HepG2 (cell line): ENCODE measurements around the gene TFPI. TPM values are rescaled to one million over a fixed set of nuclear protein-coding genes. Genes with fewer than 3 reads are reported as not detected.

Experiments used
- CBX5 ChIP-seq: sonication (generic); formaldehyde crosslinking; IDR thresholded peaks from 2 replicates; pipeline ENCODE4 v1.4.0; 2020; ENCODE audit warnings: missing genetic modification reagents, borderline replicate concordance
- DNMT1 ChIP-seq: sonication (generic); formaldehyde crosslinking; IDR thresholded peaks from 2 replicates; pipeline ENCODE4 v1.5.1; 2020; ENCODE audit warnings: mild to moderate bottlenecking, missing genetic modification reagents
- TFDP2 ChIP-seq: sonication (generic); formaldehyde crosslinking; IDR thresholded peaks from 2 replicates; pipeline ENCODE4 v1.4.0; 2020; ENCODE audit warnings: missing genetic modification reagents
- ZBTB25 ChIP-seq: IDR thresholded peaks from 2 replicates; pipeline ENCODE4 v1.6.1; 2018; ENCODE audit warnings: missing genetic modification reagents
- ZNF512 ChIP-seq: sonication (generic); formaldehyde crosslinking; IDR thresholded peaks from 2 replicates; pipeline ENCODE4 v1.4.0; 2020; ENCODE audit warnings: mild to moderate bottlenecking, missing genetic modification reagents
- polyA plus RNA-seq, 8 experiments: library from polyadenylated mRNA; depleted of rRNA in 3 of 8; stranded (reverse) in 7 of 8; unstranded in 1 of 8; fragments of >200 nt; fragmentation: Illumina TruSeq in 4 of 8; extraction: Trizol in 4 of 8; gene quantifications; 2 replicates each; pipeline versions ENCODE4 v1.2.1 to v1.2.3, GENCODE V29; 2011 to 2016; ENCODE audit warnings: low read depth in 4 of 8, missing spikeins in 1 of 8, mixed read lengths in 1 of 8; ENCODE audit not compliant: insufficient read depth in 1 of 8
- total RNA-seq, 5 experiments: library from RNA; depleted of rRNA; stranded (reverse); fragments of >200 nt; fragmentation: Illumina TruSeq; extraction: Trizol; gene quantifications; 2 replicates each; pipeline ENCODE4 v1.2.3, GENCODE V29; 2016; ENCODE audit warnings: low read depth in 1 of 5
- TF ChIP-seq, protein P1 (sequence below): sonication (generic); formaldehyde crosslinking; IDR thresholded peaks from 2 replicates; pipeline ENCODE4 v1.9.0; 2022; ENCODE audit warnings: low read depth, missing genetic modification reagents
- TF ChIP-seq, protein P2 (sequence below): sonication (generic); formaldehyde crosslinking; IDR thresholded peaks from 2 replicates; pipeline ENCODE4 v1.4.0; 2020; ENCODE audit warnings: missing genetic modification reagents
- TF ChIP-seq, protein P3 (sequence below): sonication (generic); formaldehyde crosslinking; IDR thresholded peaks from 2 replicates; pipeline ENCODE4 v1.8.0; 2022; ENCODE audit warnings: mild to moderate bottlenecking, missing genetic modification reagents, borderline replicate concordance
- TF ChIP-seq, protein P4 (sequence below): sonication (generic); formaldehyde crosslinking; conservative IDR thresholded peaks from 2 replicates; pipeline ENCODE4 v1.4.0; 2020; ENCODE audit warnings: missing genetic modification reagents

TFPI gene
- total and polyA plus RNA-seq, 2 of the 13 experiments (the other 11 are each of a cell fraction or from before 2014, with no cell fraction given) = 301 to 436 TPM

DNA sequence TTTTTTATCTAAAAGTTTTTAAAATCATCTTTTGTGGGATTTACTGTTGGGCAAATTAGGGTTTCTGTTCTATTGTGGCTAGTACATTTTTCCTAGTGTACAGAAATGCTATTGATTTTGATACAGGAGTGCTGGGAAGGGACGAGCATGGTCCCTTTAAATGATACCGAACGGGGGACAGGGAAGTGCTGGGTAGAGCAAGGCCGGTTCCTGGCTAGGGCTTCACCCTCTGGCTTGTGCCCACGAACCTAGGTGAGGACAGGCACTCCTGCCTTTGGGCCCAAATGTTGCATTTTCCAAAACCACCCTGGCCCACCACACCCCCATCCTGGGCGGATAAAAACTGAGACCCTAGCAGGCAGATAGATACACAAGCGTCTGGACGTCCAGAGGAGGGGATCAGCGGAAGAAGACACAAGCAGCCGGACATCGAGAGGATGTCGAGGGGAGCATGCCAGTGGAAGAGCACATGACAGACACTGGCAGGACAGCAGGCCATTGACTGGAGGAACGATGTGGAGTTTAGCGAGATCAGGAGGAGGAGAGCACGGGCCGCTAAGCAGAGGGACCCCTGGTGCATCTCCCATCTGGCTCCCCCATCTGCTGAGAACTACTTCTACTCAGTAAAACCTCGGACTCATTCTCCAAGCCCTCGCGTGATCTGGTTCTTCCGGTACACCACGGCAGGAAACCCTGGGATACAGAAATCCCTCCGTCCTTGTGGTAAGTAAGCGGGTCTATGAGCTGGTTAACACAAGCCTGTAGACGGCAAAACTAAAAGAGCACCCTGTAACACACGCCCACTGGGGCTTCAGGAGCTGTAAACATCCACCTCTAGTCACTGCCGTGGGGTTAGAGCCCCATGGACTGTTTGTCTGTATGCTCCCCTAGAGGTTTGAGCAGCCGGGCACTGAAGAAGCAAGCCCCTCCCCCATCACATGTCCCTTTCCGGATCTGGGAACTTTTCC, 92.7 kb downstream of the TFPI start (continued):
- TF ChIP-seq, protein P1, sequence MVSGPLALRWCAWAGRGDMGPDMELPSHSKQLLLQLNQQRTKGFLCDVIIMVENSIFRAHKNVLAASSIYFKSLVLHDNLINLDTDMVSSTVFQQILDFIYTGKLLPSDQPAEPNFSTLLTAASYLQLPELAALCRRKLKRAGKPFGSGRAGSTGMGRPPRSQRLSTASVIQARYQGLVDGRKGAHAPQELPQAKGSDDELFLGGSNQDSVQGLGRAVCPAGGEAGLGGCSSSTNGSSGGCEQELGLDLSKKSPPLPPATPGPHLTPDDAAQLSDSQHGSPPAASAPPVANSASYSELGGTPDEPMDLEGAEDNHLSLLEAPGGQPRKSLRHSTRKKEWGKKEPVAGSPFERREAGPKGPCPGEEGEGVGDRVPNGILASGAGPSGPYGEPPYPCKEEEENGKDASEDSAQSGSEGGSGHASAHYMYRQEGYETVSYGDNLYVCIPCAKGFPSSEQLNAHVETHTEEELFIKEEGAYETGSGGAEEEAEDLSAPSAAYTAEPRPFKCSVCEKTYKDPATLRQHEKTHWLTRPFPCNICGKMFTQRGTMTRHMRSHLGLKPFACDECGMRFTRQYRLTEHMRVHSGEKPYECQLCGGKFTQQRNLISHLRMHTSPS (CRISPR knock-in tag) = 0 out of 2 replicates have a peak, but pooled peaks have one; percentile 25
- TF ChIP-seq, protein P2, sequence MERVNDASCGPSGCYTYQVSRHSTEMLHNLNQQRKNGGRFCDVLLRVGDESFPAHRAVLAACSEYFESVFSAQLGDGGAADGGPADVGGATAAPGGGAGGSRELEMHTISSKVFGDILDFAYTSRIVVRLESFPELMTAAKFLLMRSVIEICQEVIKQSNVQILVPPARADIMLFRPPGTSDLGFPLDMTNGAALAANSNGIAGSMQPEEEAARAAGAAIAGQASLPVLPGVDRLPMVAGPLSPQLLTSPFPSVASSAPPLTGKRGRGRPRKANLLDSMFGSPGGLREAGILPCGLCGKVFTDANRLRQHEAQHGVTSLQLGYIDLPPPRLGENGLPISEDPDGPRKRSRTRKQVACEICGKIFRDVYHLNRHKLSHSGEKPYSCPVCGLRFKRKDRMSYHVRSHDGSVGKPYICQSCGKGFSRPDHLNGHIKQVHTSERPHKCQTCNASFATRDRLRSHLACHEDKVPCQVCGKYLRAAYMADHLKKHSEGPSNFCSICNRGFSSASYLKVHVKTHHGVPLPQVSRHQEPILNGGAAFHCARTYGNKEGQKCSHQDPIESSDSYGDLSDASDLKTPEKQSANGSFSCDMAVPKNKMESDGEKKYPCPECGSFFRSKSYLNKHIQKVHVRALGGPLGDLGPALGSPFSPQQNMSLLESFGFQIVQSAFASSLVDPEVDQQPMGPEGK = peak; percentile 34; the same call in 1 of the 2 replicates
- TF ChIP-seq, protein P3, sequence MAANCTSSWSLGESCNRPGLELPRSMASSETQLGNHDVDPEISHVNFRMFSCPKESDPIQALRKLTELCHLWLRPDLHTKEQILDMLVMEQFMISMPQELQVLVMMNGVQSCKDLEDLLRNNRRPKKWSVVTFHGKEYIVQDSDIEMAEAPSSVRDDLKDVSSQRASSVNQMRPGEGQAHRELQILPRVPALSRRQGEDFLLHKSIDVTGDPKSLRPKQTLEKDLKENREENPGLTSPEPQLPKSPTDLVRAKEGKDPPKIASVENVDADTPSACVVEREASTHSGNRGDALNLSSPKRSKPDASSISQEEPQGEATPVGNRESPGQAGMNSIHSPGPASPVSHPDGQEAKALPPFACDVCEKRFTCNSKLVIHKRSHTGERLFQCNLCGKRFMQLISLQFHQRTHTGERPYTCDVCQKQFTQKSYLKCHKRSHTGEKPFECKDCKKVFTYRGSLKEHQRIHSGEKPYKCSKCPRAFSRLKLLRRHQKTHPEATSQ (CRISPR knock-in tag) = peak; percentile 81; the same call in 1 of the 2 replicates
- TF ChIP-seq, protein P4, sequence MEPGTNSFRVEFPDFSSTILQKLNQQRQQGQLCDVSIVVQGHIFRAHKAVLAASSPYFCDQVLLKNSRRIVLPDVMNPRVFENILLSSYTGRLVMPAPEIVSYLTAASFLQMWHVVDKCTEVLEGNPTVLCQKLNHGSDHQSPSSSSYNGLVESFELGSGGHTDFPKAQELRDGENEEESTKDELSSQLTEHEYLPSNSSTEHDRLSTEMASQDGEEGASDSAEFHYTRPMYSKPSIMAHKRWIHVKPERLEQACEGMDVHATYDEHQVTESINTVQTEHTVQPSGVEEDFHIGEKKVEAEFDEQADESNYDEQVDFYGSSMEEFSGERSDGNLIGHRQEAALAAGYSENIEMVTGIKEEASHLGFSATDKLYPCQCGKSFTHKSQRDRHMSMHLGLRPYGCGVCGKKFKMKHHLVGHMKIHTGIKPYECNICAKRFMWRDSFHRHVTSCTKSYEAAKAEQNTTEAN (CRISPR knock-in tag) = peak; percentile 65
- TF ChIP-seq ZNF512 (CRISPR knock-in tag) (peak; percentile 66; the same call in 1 of the 2 replicates), ZBTB25 (CRISPR knock-in tag) (peak; percentile 82; the same call in 1 of the 2 replicates), CBX5 (CRISPR knock-in tag) (peak; percentile 98), TFDP2 (CRISPR knock-in tag) (0 out of 2 replicates have a peak, but pooled peaks have one; percentile 51), DNMT1 (no peak)
